Keratinocyte (primary cell): ENCODE data around the gene SOCS1. TPM values are rescaled to one million over a fixed set of nuclear protein-coding genes. Genes with fewer than 3 reads are reported as not detected.

Source experiments
- DNase-seq: peaks from one replicate; pipeline ENCODE4 v3.0.0-alpha.2; 2011; ENCODE audit warnings: low read depth, missing footprints, low spot score
- FAIRE-seq: peaks from 2 replicates; lab custom pipeline; 2011; peaks lifted over from hg19 to GRCh38; lab: Jason Lieb, UNC
- H2AFZ ChIP-seq: 2 replicates; pipeline ENCODE4 v1.6.0; 2012; ENCODE audit warnings: low read length, control low read depth, inconsistent platforms; ENCODE audit not compliant: control insufficient read depth
- H3K27ac ChIP-seq: 2 replicates; pipeline ENCODE4 v1.5.1; 2011; ENCODE audit warnings: low read length; ENCODE audit not compliant: control insufficient read depth, insufficient read depth
- H3K27me3 ChIP-seq: 3 replicates; pipeline ENCODE4 v1.6.0; 2011; ENCODE audit warnings: low read length; ENCODE audit not compliant: control insufficient read depth, insufficient read depth; ENCODE audit errors: extremely low read depth
- H3K36me3 ChIP-seq, 2 experiments: 2 replicates in 1 of 2; 3 replicates in 1 of 2; pipeline ENCODE4 v1.5.1; 2011; ENCODE audit warnings: low read length in 2 of 2, mild to moderate bottlenecking in 1 of 2; ENCODE audit not compliant: control insufficient read depth in 2 of 2, insufficient read depth in 2 of 2; ENCODE audit errors: extremely low read depth in 1 of 2
- H3K4me1 ChIP-seq: 3 replicates; pipeline ENCODE4 v1.5.1; 2011; ENCODE audit warnings: low read length; ENCODE audit not compliant: control insufficient read depth, insufficient read depth; ENCODE audit errors: extremely low read depth
- H3K4me2 ChIP-seq: 3 replicates; pipeline ENCODE4 v1.6.0; 2011; ENCODE audit warnings: low read depth, low read length; ENCODE audit not compliant: control insufficient read depth, insufficient read depth; ENCODE audit errors: extremely low read depth
- H3K4me3 ChIP-seq, 3 experiments: fragments of 200-600 bp in 1 of 3; sonication (generic) in 1 of 3; 2 replicates in 2 of 3; 3 replicates in 1 of 3; pipeline ENCODE4 v1.5.1; 2011 to 2016; ENCODE audit warnings: low read length in 3 of 3, mild to moderate bottlenecking in 3 of 3, control low read depth in 2 of 3, inconsistent platforms in 1 of 3, low read depth in 1 of 3, mixed read lengths in 1 of 3, mixed run types in 1 of 3, moderate library complexity in 1 of 3; ENCODE audit not compliant: control insufficient read depth in 2 of 3, insufficient read depth in 2 of 3; ENCODE audit errors: extremely low read depth in 1 of 3
- H3K79me2 ChIP-seq: 2 replicates; pipeline ENCODE4 v1.6.0; 2012; ENCODE audit warnings: low read length; ENCODE audit not compliant: control insufficient read depth, insufficient read depth
- H3K9ac ChIP-seq: 3 replicates; pipeline ENCODE4 v1.6.0; 2011; ENCODE audit warnings: low read length; ENCODE audit not compliant: control insufficient read depth, insufficient read depth; ENCODE audit errors: extremely low read depth
- H3K9me1 ChIP-seq: 3 replicates; pipeline ENCODE4 v1.6.0; 2011; ENCODE audit warnings: low read length; ENCODE audit not compliant: control insufficient read depth, insufficient read depth; ENCODE audit errors: extremely low read depth
- H3K9me3 ChIP-seq: 2 replicates; pipeline ENCODE4 v1.5.1; 2012; ENCODE audit warnings: low read depth, low read length; ENCODE audit not compliant: control insufficient read depth
- H4K20me1 ChIP-seq: 3 replicates; pipeline ENCODE4 v1.6.0; 2011; ENCODE audit warnings: low read length; ENCODE audit not compliant: control insufficient read depth, insufficient read depth; ENCODE audit errors: extremely low read depth
- EZH2 ChIP-seq: IDR thresholded peaks from one replicate; pipeline ENCODE4 v1.6.1; 2012; ENCODE audit warnings: inconsistent platforms, mild to moderate bottlenecking, low read length, moderate library complexity
- dilution Hi-C: fragments of 300-500 bp; cut with MboI; formaldehyde crosslinking; loops from one replicate; pipeline ENCODE4 v1.7.0; 2020; ENCODE audit warnings: low sequenced_read_pairs; ENCODE audit not compliant: extremely low pct_ligation_motif_present
- polyA plus RNA-seq, 5 experiments: library from polyadenylated mRNA; depleted of rRNA in 3 of 5; stranded (reverse) in 3 of 5; stranded (forward) in 1 of 5; unstranded in 1 of 5; fragments of >200 nt; gene quantifications; 1 replicate in 1 of 5; 2 replicates in 3 of 5; 3 replicates in 1 of 5; pipeline versions ENCODE4 v1.2.1 to v1.2.3, GENCODE V29; 2011 to 2012; ENCODE audit warnings: missing spikeins in 2 of 5, low read depth in 1 of 5, low replicate concordance in 1 of 5
- TF ChIP-seq, protein P1 (sequence below), 3 experiments: IDR thresholded peaks in 1 of 3; conservative IDR thresholded peaks in 1 of 3; optimal IDR thresholded peaks in 1 of 3; 2 replicates in 2 of 3; 3 replicates in 1 of 3; pipeline versions ENCODE3 to v1.5.1; 2011; ENCODE audit warnings: low read length in 3 of 3, mild to moderate bottlenecking in 3 of 3, moderate library complexity in 2 of 3, control low read depth in 1 of 3, inconsistent platforms in 1 of 3; ENCODE audit not compliant: insufficient read depth in 2 of 3; ENCODE audit errors: extremely low read depth in 1 of 3

Gene SOCS1
- polyA plus RNA-seq, 1 donor (not counting 4 experiments of a cell fraction or from before 2014, with no cell fraction given) = 0.98 TPM

DNA sequence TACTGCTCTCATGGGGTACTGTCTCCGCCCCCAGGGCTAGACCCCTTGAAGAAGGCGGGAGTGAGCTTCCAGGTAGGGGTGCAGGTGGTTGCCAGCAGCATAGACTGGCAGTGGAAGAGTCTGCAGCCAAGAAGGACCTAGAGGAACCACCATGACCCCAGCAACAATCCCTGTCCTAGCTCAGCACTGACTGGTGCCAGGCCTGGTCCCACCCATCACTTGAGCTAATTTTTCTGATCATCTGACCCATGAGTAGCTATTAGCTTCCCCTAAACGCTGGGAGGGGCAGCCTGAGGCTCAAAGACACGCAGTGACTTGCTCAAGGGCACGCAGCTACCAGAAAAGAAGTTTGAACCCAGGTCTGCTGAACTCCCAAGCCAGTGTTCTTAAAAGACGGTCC lies 16.5 kb upstream of the SOCS1 start:
- Histone ChIP-seq H3K4me3 (no peak overlapping the region), H3K27me3 (no peaks in the 10 kb centered on the region), H3K36me3 (no peaks in the 10 kb centered on the region), H3K4me1 (peaks cover 5% of the 10 kb centered on the region), H3K4me2 (peak overlapping the region; percentile 17), H4K20me1 (no peaks in the 10 kb centered on the region), H2AFZ (no peak overlapping the region), H3K9me3 (no peaks in the 10 kb centered on the region), H3K27ac (no peak overlapping the region), H3K9me1 (no peaks in the 10 kb centered on the region), H3K9ac (no peak overlapping the region), H3K79me2 (no peaks in the 10 kb centered on the region)
- DNase-seq (no peak), FAIRE-seq (no peak)
- dilution Hi-C loops = no loop called here
- TF ChIP-seq, protein P1, sequence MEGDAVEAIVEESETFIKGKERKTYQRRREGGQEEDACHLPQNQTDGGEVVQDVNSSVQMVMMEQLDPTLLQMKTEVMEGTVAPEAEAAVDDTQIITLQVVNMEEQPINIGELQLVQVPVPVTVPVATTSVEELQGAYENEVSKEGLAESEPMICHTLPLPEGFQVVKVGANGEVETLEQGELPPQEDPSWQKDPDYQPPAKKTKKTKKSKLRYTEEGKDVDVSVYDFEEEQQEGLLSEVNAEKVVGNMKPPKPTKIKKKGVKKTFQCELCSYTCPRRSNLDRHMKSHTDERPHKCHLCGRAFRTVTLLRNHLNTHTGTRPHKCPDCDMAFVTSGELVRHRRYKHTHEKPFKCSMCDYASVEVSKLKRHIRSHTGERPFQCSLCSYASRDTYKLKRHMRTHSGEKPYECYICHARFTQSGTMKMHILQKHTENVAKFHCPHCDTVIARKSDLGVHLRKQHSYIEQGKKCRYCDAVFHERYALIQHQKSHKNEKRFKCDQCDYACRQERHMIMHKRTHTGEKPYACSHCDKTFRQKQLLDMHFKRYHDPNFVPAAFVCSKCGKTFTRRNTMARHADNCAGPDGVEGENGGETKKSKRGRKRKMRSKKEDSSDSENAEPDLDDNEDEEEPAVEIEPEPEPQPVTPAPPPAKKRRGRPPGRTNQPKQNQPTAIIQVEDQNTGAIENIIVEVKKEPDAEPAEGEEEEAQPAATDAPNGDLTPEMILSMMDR (optimal IDR thresholded peaks at IDR 0.05 in 1 of 3, IDR thresholded peaks at IDR 0.05 in 1 of 3, conservative IDR thresholded peaks at IDR 0.05 in 1 of 3; ENCODE audit: extremely low read depth in 1 of 3, insufficient read depth in 2 of 3, low read length in 3 of 3) = no peak
- TF ChIP-seq EZH2 = no peak

DNA sequence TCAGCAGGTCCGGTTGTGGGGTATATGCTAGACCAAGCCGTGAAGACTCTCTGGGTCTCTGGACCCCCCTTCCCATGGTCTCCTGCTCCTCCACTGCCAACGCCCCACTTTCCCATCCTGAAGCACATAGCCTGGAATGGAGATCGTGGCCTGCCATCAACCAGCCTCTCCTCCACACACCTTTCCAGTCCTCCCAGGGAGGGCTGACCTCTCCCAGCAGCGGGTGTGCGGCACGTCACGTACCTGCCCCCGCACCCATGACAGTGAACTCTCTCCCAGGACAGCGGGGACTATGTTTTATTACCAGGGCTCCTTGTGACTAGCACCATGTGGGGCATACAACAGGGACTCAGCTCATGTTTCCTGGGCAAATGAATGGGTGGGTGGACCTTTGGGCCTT lies 15.6 kb upstream of the SOCS1 start:
- Histone ChIP-seq H2AFZ (no peak overlapping the region), H3K9me1 (no peaks in the 10 kb centered on the region), H4K20me1 (no peaks in the 10 kb centered on the region), H3K27me3 (no peaks in the 10 kb centered on the region), H3K4me3 (no peak overlapping the region), H3K9ac (no peak overlapping the region), H3K27ac (no peak overlapping the region), H3K9me3 (no peaks in the 10 kb centered on the region), H3K4me2 (no peak overlapping the region), H3K36me3 (no peaks in the 10 kb centered on the region), H3K79me2 (no peaks in the 10 kb centered on the region), H3K4me1 (peaks cover 5% of the 10 kb centered on the region)
- dilution Hi-C loops = no loop called here
- TF ChIP-seq, protein P1 (optimal IDR thresholded peaks at IDR 0.05 in 1 of 3, IDR thresholded peaks at IDR 0.05 in 1 of 3, conservative IDR thresholded peaks at IDR 0.05 in 1 of 3; ENCODE audit: extremely low read depth in 1 of 3, insufficient read depth in 2 of 3, low read length in 3 of 3) = no peak
- TF ChIP-seq EZH2 = no peak
- FAIRE-seq (no peak), DNase-seq (no peak)
